PC-3 (cell line): ENCODE measurements around the gene PHF2. TPM values are rescaled to one million over a fixed set of nuclear protein-coding genes. Genes with fewer than 3 reads are reported as not detected.

Experiments
- ATAC-seq: fragments of 200-7000 bp; cut with Tn5 transposase; 2 replicates; pipeline ENCODE4 v1.9.1; 2020; ENCODE audit warnings: mild to moderate bottlenecking, moderate library complexity
- BruUV-seq: library from RNA; stranded (reverse); fragments of 400-500 nt; replicated peaks from 2 replicates; lab custom pipeline; 2021; lab: Mats Ljungman, UMichigan
- CTCF ChIA-PET: fragments of 300-600 bp; sonication (Branson Sonifier 250); formaldehyde crosslinking; loops from one replicate; lab custom pipeline; 2022; ENCODE audit warnings: antibody characterized with exemption; lab: Charles Lee
- POLR2A ChIA-PET: fragments of 300-600 bp; sonication (Branson Sonifier 250); formaldehyde crosslinking; loops from one replicate; lab custom pipeline; 2022; ENCODE audit warnings: antibody characterized with exemption; ENCODE audit not compliant: unreplicated experiment; lab: Charles Lee
- DNase-seq: peaks from one replicate; pipeline ENCODE4 v3.0.0-alpha.2; 2015
- H2AFZ ChIP-seq: fragments of 300-600 bp; sonication (generic); 2 replicates; pipeline ENCODE4 v1.6.0; 2016; ENCODE audit warnings: antibody characterized with exemption, low read length
- H3F3A ChIP-seq: fragments of 300-600 bp; sonication (generic); one replicate; pipeline ENCODE4 v1.6.0; 2017; ENCODE audit warnings: antibody characterized with exemption, low read length, control low read depth, mild to moderate bottlenecking; ENCODE audit not compliant: unreplicated experiment
- H3K27ac ChIP-seq: fragments of 300-600 bp; sonication (generic); 2 replicates; pipeline ENCODE4 v1.5.1; 2016; ENCODE audit warnings: mild to moderate bottlenecking, low read length
- H3K27me3 ChIP-seq: fragments of 300-600 bp; sonication (generic); 2 replicates; pipeline ENCODE4 v1.6.1; 2016; ENCODE audit warnings: low read length, mixed read lengths
- H3K36me3 ChIP-seq: fragments of 300-600 bp; sonication (generic); 2 replicates; pipeline ENCODE4 v1.6.1; 2016; ENCODE audit warnings: low read depth, mixed run types, low read length, mixed read lengths
- H3K4me1 ChIP-seq: fragments of 300-600 bp; sonication (generic); 2 replicates; pipeline ENCODE4 v1.5.1; 2016; ENCODE audit warnings: low read length; ENCODE audit not compliant: insufficient read depth
- H3K4me2 ChIP-seq: fragments of 300-600 bp; sonication (generic); 2 replicates; pipeline ENCODE4 v1.6.0; 2016; ENCODE audit warnings: low read length
- H3K4me3 ChIP-seq: fragments of 300-600 bp; sonication (generic); 2 replicates; pipeline ENCODE4 v1.5.1; 2016; ENCODE audit warnings: mild to moderate bottlenecking, low read length, mixed read lengths
- H3K79me2 ChIP-seq: fragments of 300-600 bp; sonication (generic); 2 replicates; pipeline ENCODE4 v1.6.1; 2017; ENCODE audit warnings: low read length, mixed read lengths
- H3K9ac ChIP-seq: fragments of 300-600 bp; sonication (generic); 2 replicates; pipeline ENCODE4 v1.6.0; 2016; ENCODE audit warnings: mild to moderate bottlenecking, low read length
- H3K9me2 ChIP-seq: fragments of 300-600 bp; sonication (generic); replicated peaks from 2 replicates; pipeline ENCODE4 v1.6.1; 2016; ENCODE audit warnings: mixed run types, low read length, mixed read lengths
- H3K9me3 ChIP-seq: fragments of 300-600 bp; sonication (generic); 2 replicates; pipeline ENCODE4 v1.6.1; 2016; ENCODE audit warnings: low read length, mixed read lengths
- H4K20me1 ChIP-seq: fragments of 300-600 bp; sonication (generic); 2 replicates; pipeline ENCODE4 v1.6.1; 2016; ENCODE audit warnings: low read length, mixed read lengths
- CTCF ChIP-seq: fragments of 300-600 bp; sonication (generic); conservative IDR thresholded peaks from 2 replicates; pipeline ENCODE4 v1.5.1; 2017; ENCODE audit warnings: antibody characterized with exemption, low read depth, mild to moderate bottlenecking, low read length
- EZH2 ChIP-seq: fragments of 300-600 bp; sonication (generic); IDR thresholded peaks from one replicate; pipeline ENCODE4 v1.6.1; 2017; ENCODE audit warnings: antibody characterized with exemption, mild to moderate bottlenecking, low read length; ENCODE audit not compliant: unreplicated experiment
- EZH2phosphoT487 ChIP-seq: fragments of 300-600 bp; sonication (generic); IDR thresholded peaks from 2 replicates; pipeline ENCODE4 v1.6.1; 2018; ENCODE audit warnings: mild to moderate bottlenecking, antibody characterized with exemption, low read length, borderline replicate concordance
- intact Hi-C: fragments of 100-400 bp; cut with micrococcal nuclease; formaldehyde crosslinking; loops from 2 replicates; pipeline ENCODE4 v1.9.0; 2023
- total RNA-seq: library from RNA; depleted of rRNA; stranded (reverse); fragments of >200 nt; gene quantifications from 2 replicates; pipeline ENCODE4 v1.2.3, GENCODE V29; 2014

PHF2 gene
- total RNA-seq, 1 experiment from 2014 or later = 10.6 TPM

- no peak for TF ChIP-seq EZH2
- no peak for TF ChIP-seq CTCF
- TF ChIP-seq EZH2phosphoT487 = no peak
- Histone ChIP-seq H3K4me2 (no peak overlapping the region), H2AFZ (no peak overlapping the region), H4K20me1 (no peaks in the 10 kb centered on the region), H3F3A (no peaks in the 10 kb centered on the region), H3K36me3 (peaks cover 2% of the 10 kb centered on the region; the same call in 1 of the 2 replicates), H3K9ac (no peak overlapping the region), H3K9me2 (no peaks in the 10 kb centered on the region), H3K27me3 (no peaks in the 10 kb centered on the region), H3K4me1 (no peaks in the 10 kb centered on the region), H3K27ac (no peak overlapping the region), H3K9me3 (no peaks in the 10 kb centered on the region), H3K4me3 (no peak overlapping the region), H3K79me2 (no peaks in the 10 kb centered on the region)
- ChIA-PET POLR2A (no interaction called here), CTCF (no interaction called here)
- intact Hi-C loops = no loop called here
- ATAC-seq = no peak
- DNase-seq = no peak
- BruUV-seq = no TSS peak
These were observed 73.4 kb downstream of the PHF2 start for GRCh38 chr9:93649610-93650261.

GRCh38 chr9:93650448-93650847 lies 74.1 kb downstream of the PHF2 start:
- no peak for ATAC-seq
- H3K27me3 ChIP-seq = no peaks in the 10 kb centered on the region

More at GRCh38 chr9:93650448-93650847, 74.1 kb downstream of the PHF2 start:
- TF ChIP-seq EZH2phosphoT487 = no peak
- no peak for TF ChIP-seq EZH2
- TF ChIP-seq CTCF = no peak
- H3K36me3 ChIP-seq = peaks cover 2% of the 10 kb centered on the region; the same call in 1 of the 2 replicates
- H3K79me2 ChIP-seq = no peaks in the 10 kb centered on the region
- H3K27ac ChIP-seq = no peak overlapping the region
- no peaks in the 10 kb centered on the region for H3F3A ChIP-seq
- H3K4me3 ChIP-seq = no peak overlapping the region
- DNase-seq = no peak
- POLR2A ChIA-PET = no interaction called here
- H3K4me1 ChIP-seq = no peaks in the 10 kb centered on the region
- intact Hi-C loops = no loop called here
- no peak overlapping the region for H3K9ac ChIP-seq
- H3K9me3 ChIP-seq = no peaks in the 10 kb centered on the region
- CTCF ChIA-PET = no interaction called here
- no peak overlapping the region for H3K4me2 ChIP-seq
- H2AFZ ChIP-seq = no peak overlapping the region
- no peaks in the 10 kb centered on the region for H3K9me2 ChIP-seq
- no peaks in the 10 kb centered on the region for H4K20me1 ChIP-seq
- BruUV-seq = no TSS peak
